ENCODE data around the gene NRCAM. TPM values are rescaled to one million over a fixed set of nuclear protein-coding genes. Genes with fewer than 3 reads are reported as not detected.

Gene NRCAM
- total RNA-seq, 1 donor from 2014 or later: 0.26 TPM

DNA sequence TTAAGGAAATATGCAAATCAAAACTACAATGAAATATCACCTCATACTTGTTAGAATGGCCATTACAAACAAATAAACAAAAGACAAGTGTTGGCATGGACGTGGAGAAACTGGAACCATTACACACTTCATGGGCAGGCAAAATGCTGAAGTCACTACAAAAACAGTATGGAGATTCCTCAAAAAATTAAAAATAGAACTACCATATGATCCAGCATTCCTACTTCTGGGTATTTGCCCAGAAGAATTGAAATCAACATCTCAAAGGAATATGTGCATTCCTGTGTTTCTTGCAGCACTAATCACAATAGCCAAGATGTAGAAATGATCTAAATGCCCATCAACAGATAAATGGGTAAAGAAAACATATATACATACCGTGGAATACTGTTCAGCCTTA lies 83.6 kb downstream of the NRCAM start:
- no peak overlapping the region for H3K4me3 ChIP-seq (ENCODE audit: low read depth, low read length)
- DNase-seq (ENCODE audit: low read depth): peak; percentile 14
- FAIRE-seq: no peak
- H3K36me3 ChIP-seq (ENCODE audit: control insufficient read depth, insufficient read depth, low read length): no peaks in the 10 kb centered on the region
- H3K27me3 ChIP-seq (ENCODE audit: control insufficient read depth, insufficient read depth, low read length): no peaks in the 10 kb centered on the region
- TF ChIP-seq CTCF (IDR thresholded peaks at IDR 0.05; ENCODE audit: insufficient read depth, low read length, severe bottlenecking): no peak

- FAIRE-seq (no peak), DNase-seq (ENCODE audit: low read depth) (no peak)
- no peaks in the 10 kb centered on the region for H3K27me3 ChIP-seq (ENCODE audit: control insufficient read depth, insufficient read depth, low read length)
- H3K36me3 ChIP-seq (ENCODE audit: control insufficient read depth, insufficient read depth, low read length): no peaks in the 10 kb centered on the region
- H3K4me3 ChIP-seq (ENCODE audit: low read depth, low read length): no peak overlapping the region
- no peak for TF ChIP-seq CTCF (IDR thresholded peaks at IDR 0.05; ENCODE audit: insufficient read depth, low read length, severe bottlenecking)
These were observed 85.6 kb downstream of the NRCAM start for GRCh38 chr7:108370616-108371015.

DNA sequence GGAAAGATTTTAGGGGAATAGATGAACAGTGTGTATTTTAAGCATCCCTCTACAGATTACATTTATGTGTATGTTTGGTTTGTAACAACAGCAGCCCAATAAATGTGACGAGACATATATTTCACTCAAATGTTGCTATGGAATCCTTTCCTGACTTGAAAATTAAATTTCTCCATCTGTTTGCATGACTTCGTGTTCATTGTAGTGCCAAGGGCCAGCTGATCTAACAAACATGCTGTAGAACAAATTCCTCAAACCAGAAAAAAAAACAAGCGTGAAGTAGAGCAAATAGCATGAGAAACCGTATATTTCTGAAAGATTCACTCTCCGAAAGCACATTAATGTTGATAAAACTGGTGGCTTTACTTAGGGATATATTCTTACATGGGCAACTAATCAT lies 87.8 kb downstream of the NRCAM start:
- H3K27me3 ChIP-seq (ENCODE audit: control insufficient read depth, insufficient read depth, low read length): no peaks in the 10 kb centered on the region
- TF ChIP-seq CTCF (IDR thresholded peaks at IDR 0.05; ENCODE audit: insufficient read depth, low read length, severe bottlenecking): no peak
- no peaks in the 10 kb centered on the region for H3K36me3 ChIP-seq (ENCODE audit: control insufficient read depth, insufficient read depth, low read length)
- FAIRE-seq (no peak), DNase-seq (ENCODE audit: low read depth) (no peak)
- H3K4me3 ChIP-seq (ENCODE audit: low read depth, low read length): no peak overlapping the region

GRCh38 chr7:108367946-108368345 lies 88.3 kb downstream of the NRCAM start:
- no peaks in the 10 kb centered on the region for H3K27me3 ChIP-seq (ENCODE audit: control insufficient read depth, insufficient read depth, low read length)
- FAIRE-seq: no peak
- H3K36me3 ChIP-seq (ENCODE audit: control insufficient read depth, insufficient read depth, low read length): no peaks in the 10 kb centered on the region
- TF ChIP-seq CTCF (IDR thresholded peaks at IDR 0.05; ENCODE audit: insufficient read depth, low read length, severe bottlenecking): no peak
- DNase-seq (ENCODE audit: low read depth): no peak
- no peak overlapping the region for H3K4me3 ChIP-seq (ENCODE audit: low read depth, low read length)

DNA sequence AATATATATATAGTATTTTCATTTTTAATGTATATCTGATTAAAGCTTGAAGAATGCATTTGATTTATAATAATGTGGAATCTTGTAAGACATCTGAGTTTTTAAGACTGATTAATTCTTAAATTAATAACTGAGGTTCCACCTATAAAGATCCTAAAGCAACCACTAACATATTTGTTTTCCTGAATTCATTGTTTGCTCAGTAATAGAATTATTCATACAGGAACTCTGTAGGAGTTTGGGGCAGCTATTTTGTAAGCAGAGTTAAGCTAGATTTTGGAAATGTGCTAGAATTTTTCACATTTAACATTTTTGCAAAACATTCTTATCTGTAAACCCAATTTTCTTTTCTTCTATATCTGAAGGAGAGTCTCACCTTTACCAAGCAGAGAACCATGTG lies 88.9 kb downstream of the NRCAM start:
- H3K27me3 ChIP-seq (ENCODE audit: control insufficient read depth, insufficient read depth, low read length): no peaks in the 10 kb centered on the region
- TF ChIP-seq CTCF (IDR thresholded peaks at IDR 0.05; ENCODE audit: insufficient read depth, low read length, severe bottlenecking): no peak
- no peaks in the 10 kb centered on the region for H3K36me3 ChIP-seq (ENCODE audit: control insufficient read depth, insufficient read depth, low read length)
- DNase-seq (ENCODE audit: low read depth) (no peak), FAIRE-seq (no peak)
- no peak overlapping the region for H3K4me3 ChIP-seq (ENCODE audit: low read depth, low read length)

DNA sequence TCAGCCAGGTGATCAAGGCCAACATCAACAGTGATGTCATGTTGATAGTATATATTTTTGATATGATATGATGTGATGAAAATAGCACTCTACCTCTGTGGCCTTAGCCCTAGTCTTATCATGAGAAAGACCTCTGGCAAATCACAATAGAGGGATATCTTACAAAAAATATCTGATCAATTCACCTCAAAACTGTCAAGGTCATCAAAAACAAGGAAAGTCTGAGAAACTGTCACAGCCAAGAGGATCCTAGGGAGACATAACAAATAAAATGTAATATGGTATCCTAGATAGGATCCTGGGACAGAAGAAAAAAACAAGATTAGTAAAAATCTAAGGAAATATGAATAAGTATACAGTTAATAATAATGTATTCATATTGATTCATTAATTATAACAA lies 92.6 kb downstream of the NRCAM start:
- FAIRE-seq (no peak), DNase-seq (ENCODE audit: low read depth) (no peak)
- no peaks in the 10 kb centered on the region for H3K27me3 ChIP-seq (ENCODE audit: control insufficient read depth, insufficient read depth, low read length)
- TF ChIP-seq CTCF (IDR thresholded peaks at IDR 0.05; ENCODE audit: insufficient read depth, low read length, severe bottlenecking): no peak
- H3K4me3 ChIP-seq (ENCODE audit: low read depth, low read length): no peak overlapping the region
- H3K36me3 ChIP-seq (ENCODE audit: control insufficient read depth, insufficient read depth, low read length): no peaks in the 10 kb centered on the region
